Endothelial cell of umbilical vein (primary cell): ENCODE data around the gene KRTAP10-12. TPM values are rescaled to one million over a fixed set of nuclear protein-coding genes. Genes with fewer than 3 reads are reported as not detected.

Source experiments
- BruUV-seq: library from RNA; stranded (reverse); fragments of 400-500 nt; replicated peaks from 2 replicates; lab custom pipeline; 2021; lab: Mats Ljungman, UMichigan
- CTCF ChIA-PET: fragments of 300-600, 350-600 bp; sonication (Branson Sonifier 250); formaldehyde crosslinking; loops from one replicate; lab custom pipeline; 2021; ENCODE audit warnings: antibody characterized with exemption, inconsistent platforms; lab: Charles Lee
- POLR2A ChIA-PET: fragments of 300-600, 350-600 bp; sonication (Branson Sonifier 250); formaldehyde crosslinking; loops from one replicate; lab custom pipeline; 2021; ENCODE audit warnings: antibody characterized with exemption, inconsistent platforms; lab: Charles Lee
- DNase-seq: peaks from one replicate; pipeline ENCODE4 v3.0.0-alpha.2; 2011; ENCODE audit warnings: low read depth, low spot score
- FAIRE-seq: peaks from 2 replicates; lab custom pipeline; 2011; peaks lifted over from hg19 to GRCh38; lab: Jason Lieb, UNC
- H2AFZ ChIP-seq: 2 replicates; pipeline ENCODE4 v1.6.0; 2012; ENCODE audit warnings: low read depth, low read length, control low read depth, inconsistent platforms
- H3K27ac ChIP-seq: 2 replicates; pipeline ENCODE4 v1.5.1; 2011; ENCODE audit warnings: low read depth, mild to moderate bottlenecking, control low read depth, low read length, moderate library complexity; ENCODE audit not compliant: insufficient read depth
- H3K27me3 ChIP-seq, 2 experiments: 2 replicates each; pipeline versions ENCODE4 v1.6.0 to v1.6.1; 2011; ENCODE audit warnings: low read length in 2 of 2, mixed read lengths in 1 of 2; ENCODE audit not compliant: control insufficient read depth in 2 of 2, insufficient read depth in 2 of 2
- H3K36me3 ChIP-seq, 2 experiments: 2 replicates in 1 of 2; 3 replicates in 1 of 2; pipeline ENCODE4 v1.5.1; 2011; ENCODE audit warnings: low read length in 2 of 2, mild to moderate bottlenecking in 1 of 2, moderate library complexity in 1 of 2; ENCODE audit not compliant: control insufficient read depth in 2 of 2, insufficient read depth in 2 of 2; ENCODE audit errors: extremely low read depth in 1 of 2
- H3K4me1 ChIP-seq: 3 replicates; pipeline ENCODE4 v1.5.1; 2011; ENCODE audit warnings: mild to moderate bottlenecking, low read length; ENCODE audit not compliant: control insufficient read depth, insufficient read depth; ENCODE audit errors: extremely low read depth
- H3K4me2 ChIP-seq: 2 replicates; pipeline ENCODE4 v1.6.1; 2011; ENCODE audit warnings: low read length, control low read depth, mixed read lengths; ENCODE audit not compliant: insufficient read depth
- H3K4me3 ChIP-seq, 3 experiments: fragments of 200-600 bp in 1 of 3; sonication (generic), shearing (Covaris generic) in 1 of 3; replicated peaks in 1 of 3; 2 replicates each; pipeline ENCODE4 v1.5.1; 2011 to 2016; ENCODE audit warnings: control low read depth in 3 of 3, low read length in 3 of 3, mild to moderate bottlenecking in 2 of 3, inconsistent platforms in 1 of 3, low read depth in 1 of 3, moderate library complexity in 1 of 3; ENCODE audit not compliant: insufficient read depth in 1 of 3
- H3K79me2 ChIP-seq: 2 replicates; pipeline ENCODE4 v1.6.0; 2012; ENCODE audit warnings: low read length, inconsistent platforms; ENCODE audit not compliant: control insufficient read depth, insufficient read depth
- H3K9ac ChIP-seq: replicated peaks from 2 replicates; pipeline ENCODE3; 2011; ENCODE audit warnings: low read length, control low read depth; ENCODE audit not compliant: insufficient read depth; ENCODE audit errors: extremely low read depth
- H3K9me1 ChIP-seq: replicated peaks from 3 replicates; pipeline ENCODE4 v1.6.0; 2011; ENCODE audit warnings: mild to moderate bottlenecking, low read length; ENCODE audit not compliant: control insufficient read depth, insufficient read depth; ENCODE audit errors: extremely low read depth
- H3K9me3 ChIP-seq: replicated peaks from 2 replicates; pipeline ENCODE4 v1.5.1; 2012; ENCODE audit warnings: low read length, inconsistent platforms; ENCODE audit not compliant: control insufficient read depth, insufficient read depth
- H4K20me1 ChIP-seq: replicated peaks from 2 replicates; pipeline ENCODE3; 2011; ENCODE audit warnings: mild to moderate bottlenecking, low read length; ENCODE audit not compliant: control insufficient read depth, insufficient read depth; ENCODE audit errors: extremely low read depth
- EZH2 ChIP-seq: IDR thresholded peaks from 2 replicates; pipeline ENCODE4 v1.6.1; 2012; ENCODE audit warnings: borderline replicate concordance, low read depth, mild to moderate bottlenecking, moderate library complexity, low read length, inconsistent platforms; ENCODE audit not compliant: severe bottlenecking
- FOS ChIP-seq: IDR thresholded peaks from 2 replicates; pipeline ENCODE4 v1.6.1; 2011; ENCODE audit warnings: mild to moderate bottlenecking, low read length, moderate library complexity, borderline replicate concordance; ENCODE audit not compliant: insufficient read depth
- GATA2 ChIP-seq: IDR thresholded peaks from 2 replicates; pipeline ENCODE4 v1.7.0; 2011; ENCODE audit warnings: low read depth, mild to moderate bottlenecking, moderate library complexity, mixed read lengths, low read length; ENCODE audit not compliant: insufficient read length, insufficient read depth
- JUN ChIP-seq: IDR thresholded peaks from 2 replicates; pipeline ENCODE4 v1.6.1; 2011; ENCODE audit warnings: borderline replicate concordance, low read depth; ENCODE audit not compliant: insufficient read length, insufficient read depth
- MYC ChIP-seq: IDR thresholded peaks from one replicate; pipeline ENCODE4 v1.6.1; 2011; ENCODE audit warnings: mild to moderate bottlenecking, low read depth, low read length
- POLR2A ChIP-seq: IDR thresholded peaks from 2 replicates; pipeline ENCODE4 v1.6.1; 2012; ENCODE audit warnings: low read depth, mild to moderate bottlenecking, control low read depth, low read length
- POLR2AphosphoS5 ChIP-seq: IDR thresholded peaks from 2 replicates; pipeline ENCODE4 v1.6.1; 2012; ENCODE audit warnings: low read depth, mild to moderate bottlenecking, control low read depth, low read length, moderate library complexity; ENCODE audit not compliant: insufficient read depth
- dilution Hi-C: fragments of 300-500 bp; cut with MboI; formaldehyde crosslinking; loops from one replicate; pipeline ENCODE4 v1.15.0; 2019; ENCODE audit warnings: low sequenced_read_pairs; ENCODE audit not compliant: extremely low pct_ligation_motif_present
- intact Hi-C: fragments of 100-400 bp; cut with micrococcal nuclease; formaldehyde crosslinking; loops from one replicate; pipeline ENCODE4 v1.10.0; 2022
- polyA plus RNA-seq, 4 experiments: library from polyadenylated mRNA; depleted of rRNA in 3 of 4; stranded (reverse) in 3 of 4; unstranded in 1 of 4; fragments of >200 nt; gene quantifications; 2 replicates each; pipeline versions ENCODE4 v1.2.1 to v1.2.3, GENCODE V29; 2011 to 2012; ENCODE audit warnings: missing spikeins in 1 of 4
- total RNA-seq: library from RNA; stranded (reverse); gene quantifications from 2 replicates; pipeline ENCODE4 v1.2.3, GENCODE V29; 2021
- TF ChIP-seq, protein P1 (sequence below): IDR thresholded peaks from 2 replicates; pipeline ENCODE4 v1.6.1; 2011; ENCODE audit not compliant: insufficient read depth, insufficient read length
- TF ChIP-seq, protein P2 (sequence below), 2 donors: IDR thresholded peaks; 1 replicate in 1 of 2; 2 replicates in 1 of 2; pipeline ENCODE4 v1.5.1; 2011; ENCODE audit warnings: low read length in 2 of 2, mild to moderate bottlenecking in 2 of 2, moderate library complexity in 2 of 2, control low read depth in 1 of 2, inconsistent platforms in 1 of 2, low read depth in 1 of 2; ENCODE audit not compliant: insufficient read depth in 1 of 2; ENCODE audit errors: extremely low read depth in 1 of 2

Gene KRTAP10-12
- total and polyA plus RNA-seq, 2 donors (not counting 3 experiments of a cell fraction or from before 2014, with no cell fraction given) = not detected

DNA sequence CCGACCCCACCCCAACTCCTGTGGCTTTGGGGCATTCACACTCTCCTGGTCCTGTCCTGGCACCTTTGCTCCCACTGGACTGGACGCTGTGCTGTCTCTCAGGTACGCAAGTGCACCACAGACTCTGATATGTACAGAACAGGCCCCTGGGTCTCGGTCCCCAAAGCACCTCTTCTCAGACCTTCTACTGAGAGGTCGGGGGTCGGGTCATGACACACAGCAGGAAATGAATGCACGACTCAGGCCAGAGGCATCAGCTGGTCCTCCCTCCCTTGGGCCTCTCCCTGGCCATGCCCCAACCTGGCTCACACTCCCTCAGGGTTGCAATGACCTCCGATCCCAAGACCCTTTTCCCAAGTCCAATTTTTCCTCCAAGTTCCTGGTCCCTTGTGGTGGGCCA is 1.8 kb upstream of the KRTAP10-12 start:
- TF ChIP-seq GATA2 (no peak), EZH2 (no peak)
- H4K20me1 ChIP-seq = no peaks in the 10 kb centered on the region
- no peaks in the 10 kb centered on the region for H3K4me1 ChIP-seq
- FAIRE-seq (no peak), DNase-seq (no peak)
- CTCF ChIA-PET = interaction anchor here (1.0 kb wide), 1 partner anchor 11 kb away, joined by 3 read pairs; no protein-coding TSS in a partner anchor
- no peaks in the 10 kb centered on the region for H3K9me1 ChIP-seq
- H2AFZ ChIP-seq = no peak overlapping the region
- no TSS peak for BruUV-seq
- H3K36me3 ChIP-seq = no peaks in the 10 kb centered on the region
- H3K79me2 ChIP-seq = no peaks in the 10 kb centered on the region
- no peaks in the 10 kb centered on the region for H3K9me3 ChIP-seq
- peaks cover 19 to 31% of the 10 kb centered on the region in 2 experiments for H3K27me3 ChIP-seq
- intact Hi-C loops (no loop called here), dilution Hi-C loops (no loop called here)
- H3K9ac ChIP-seq = no peak overlapping the region
- no peak overlapping the region for H3K27ac ChIP-seq
- H3K4me2 ChIP-seq = no peak overlapping the region
- no peak overlapping the region for H3K4me3 ChIP-seq
- POLR2A ChIA-PET = no interaction called here

DNA sequence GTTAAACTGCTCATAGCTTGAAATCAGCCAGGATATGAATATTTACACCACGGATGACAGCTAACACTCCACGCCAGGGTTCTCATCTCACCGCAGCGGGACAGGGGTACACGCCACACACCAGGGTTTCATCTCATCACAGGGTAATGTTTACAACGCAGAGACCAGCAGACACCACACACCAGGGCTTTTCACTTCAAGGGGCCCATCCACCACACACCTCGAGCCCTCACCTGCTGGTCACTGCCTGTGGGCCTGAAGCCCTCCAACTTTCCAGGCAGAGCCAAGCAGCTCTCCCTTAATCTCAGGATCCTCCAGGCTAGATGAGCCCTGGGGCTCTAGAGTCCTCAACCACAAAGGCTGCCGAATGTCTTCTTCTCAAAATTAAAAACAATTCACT is 1.3 kb upstream of the KRTAP10-12 start:
- TF ChIP-seq, protein P1, sequence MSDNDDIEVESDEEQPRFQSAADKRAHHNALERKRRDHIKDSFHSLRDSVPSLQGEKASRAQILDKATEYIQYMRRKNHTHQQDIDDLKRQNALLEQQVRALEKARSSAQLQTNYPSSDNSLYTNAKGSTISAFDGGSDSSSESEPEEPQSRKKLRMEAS = no peak
- TF ChIP-seq MYC (no peak), EZH2 (no peak), POLR2AphosphoS5 (no peak), FOS (no peak), JUN (no peak), GATA2 (no peak), POLR2A (no peak)
- TF ChIP-seq, protein P2, sequence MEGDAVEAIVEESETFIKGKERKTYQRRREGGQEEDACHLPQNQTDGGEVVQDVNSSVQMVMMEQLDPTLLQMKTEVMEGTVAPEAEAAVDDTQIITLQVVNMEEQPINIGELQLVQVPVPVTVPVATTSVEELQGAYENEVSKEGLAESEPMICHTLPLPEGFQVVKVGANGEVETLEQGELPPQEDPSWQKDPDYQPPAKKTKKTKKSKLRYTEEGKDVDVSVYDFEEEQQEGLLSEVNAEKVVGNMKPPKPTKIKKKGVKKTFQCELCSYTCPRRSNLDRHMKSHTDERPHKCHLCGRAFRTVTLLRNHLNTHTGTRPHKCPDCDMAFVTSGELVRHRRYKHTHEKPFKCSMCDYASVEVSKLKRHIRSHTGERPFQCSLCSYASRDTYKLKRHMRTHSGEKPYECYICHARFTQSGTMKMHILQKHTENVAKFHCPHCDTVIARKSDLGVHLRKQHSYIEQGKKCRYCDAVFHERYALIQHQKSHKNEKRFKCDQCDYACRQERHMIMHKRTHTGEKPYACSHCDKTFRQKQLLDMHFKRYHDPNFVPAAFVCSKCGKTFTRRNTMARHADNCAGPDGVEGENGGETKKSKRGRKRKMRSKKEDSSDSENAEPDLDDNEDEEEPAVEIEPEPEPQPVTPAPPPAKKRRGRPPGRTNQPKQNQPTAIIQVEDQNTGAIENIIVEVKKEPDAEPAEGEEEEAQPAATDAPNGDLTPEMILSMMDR (IDR thresholded peaks at IDR 0.05; ENCODE audit: extremely low read depth in 1 of 2, insufficient read depth in 1 of 2, low read depth in 1 of 2, low read length in 2 of 2) = no peak
- no peak overlapping the region for H3K4me2 ChIP-seq
- ChIA-PET POLR2A (no interaction called here), CTCF (no interaction called here)
- BruUV-seq = no TSS peak
- no peaks in the 10 kb centered on the region for H3K9me3 ChIP-seq
- no peak overlapping the region for H3K9ac ChIP-seq
- H3K4me1 ChIP-seq = no peaks in the 10 kb centered on the region
- no peaks in the 10 kb centered on the region for H3K9me1 ChIP-seq
- H3K79me2 ChIP-seq = no peaks in the 10 kb centered on the region
- intact Hi-C loops (no loop called here), dilution Hi-C loops (no loop called here)
- no peak overlapping the region for H3K27ac ChIP-seq
- no peak overlapping the region for H3K4me3 ChIP-seq
- FAIRE-seq (no peak), DNase-seq (no peak)
- peaks cover 21 to 30% of the 10 kb centered on the region in 2 experiments for H3K27me3 ChIP-seq
- H3K36me3 ChIP-seq = no peaks in the 10 kb centered on the region
- H2AFZ ChIP-seq = no peak overlapping the region
- no peaks in the 10 kb centered on the region for H4K20me1 ChIP-seq
